ENCODE data around the gene CD300A. TPM values are rescaled to one million over a fixed set of nuclear protein-coding genes. Genes with fewer than 3 reads are reported as not detected.

The CD300A gene
- total RNA-seq, 3 donors from 2014 or later (not counting 1 experiment from before 2014, with no cell fraction given) = 287 to 370 (median 295) TPM

GRCh38 chr17:74430385-74430705 is 36.1 kb upstream of the CD300A start:
- intact Hi-C loops (cut with micrococcal nuclease) = no loop called here
- Histone ChIP-seq H3K27ac (ENCODE audit: low read length) (no peak overlapping the region), H3K36me3 (ENCODE audit: control insufficient read depth, insufficient read depth, low read length) (no peaks in the 10 kb centered on the region), H3K4me1 (ENCODE audit: control insufficient read depth, insufficient read depth, low read length) (peaks cover 26% of the 10 kb centered on the region), H3K9me3 (ENCODE audit: control insufficient read depth, insufficient read depth, low read length) (no peaks in the 10 kb centered on the region), H3K27me3 (ENCODE audit: control insufficient read depth, insufficient read depth, low read length) (peaks cover 30% of the 10 kb centered on the region), H3K4me3 (ENCODE audit: low read length) (no peak overlapping the region)
- H3K4me1 Mint-ChIP-seq = peaks cover 7 to 17% of the 10 kb centered on the region in 2 donors
- no peak for ATAC-seq
- H3K36me3 Mint-ChIP-seq = no peaks in the 10 kb centered on the region
- WGBS (ENCODE audit: insufficient coverage) = 19% methylated on average over 13 of the region's 13 CpGs
- no peak overlapping the region for H3K27ac Mint-ChIP-seq
- H3K27me3 Mint-ChIP-seq (ENCODE audit: low read depth in 2 of 2) = peaks cover 18 to 42% of the 10 kb centered on the region in 2 donors
- peak overlapping the region; percentile 58 for H3K4me3 Mint-ChIP-seq
- DNase-seq = no peak
- TF ChIP-seq CTCF (IDR thresholded peaks at IDR 0.05) = no peak
- no peaks in the 10 kb centered on the region for H3K9me3 Mint-ChIP-seq

GRCh38 chr17:74430706-74431567 is 35.5 kb upstream of the CD300A start:
- DNase-seq (no peak), ATAC-seq (peak; percentile 25 to 52 (median 43))
- Histone ChIP-seq H3K27me3 (ENCODE audit: control insufficient read depth, insufficient read depth, low read length) (peaks cover 30% of the 10 kb centered on the region), H3K27ac (ENCODE audit: low read length) (no peak overlapping the region), H3K36me3 (ENCODE audit: control insufficient read depth, insufficient read depth, low read length) (no peaks in the 10 kb centered on the region), H3K4me1 (ENCODE audit: control insufficient read depth, insufficient read depth, low read length) (peaks cover 26% of the 10 kb centered on the region), H3K4me3 (ENCODE audit: low read length) (no peak overlapping the region), H3K9me3 (ENCODE audit: control insufficient read depth, insufficient read depth, low read length) (no peaks in the 10 kb centered on the region)
- Mint-ChIP-seq H3K27ac (peak overlapping the region in 1 of 2 donors; percentile 56), H3K9me3 (no peaks in the 10 kb centered on the region), H3K4me3 (peak overlapping the region; percentile 79), H3K27me3 (ENCODE audit: low read depth in 2 of 2) (peaks cover 18 to 42% of the 10 kb centered on the region in 2 donors), H3K4me1 (peaks cover 7 to 17% of the 10 kb centered on the region in 2 donors), H3K36me3 (no peaks in the 10 kb centered on the region)
- TF ChIP-seq CTCF (IDR thresholded peaks at IDR 0.05) = no peak
- intact Hi-C loops (cut with micrococcal nuclease) = no loop called here
- 2% methylated on average over 67 of the region's 67 CpGs for WGBS (ENCODE audit: insufficient coverage)

GRCh38 chr17:74431568-74432423 is 34.6 kb upstream of the CD300A start, which contains the start of gene GPRC5C:
Gene GPRC5C, plus strand, starts transcription at chr17:74432088. Its CDS starts 7,689 bp downstream, at chr17:74439777.
- ATAC-seq = peak; percentile 70 to 86 (median 82)
- no peak within 1 kb of the TSS for H3K27ac ChIP-seq (ENCODE audit: low read length)
- TF ChIP-seq CTCF (IDR thresholded peaks at IDR 0.05) = no peak
- Mint-ChIP-seq H3K27ac (peak within 1 kb of the TSS in 1 of 2 donors; percentile 56), H3K9me3 (no peaks in the 10 kb centered on the region), H3K4me1 (peaks cover 7 to 11% of the 10 kb centered on the region in 2 donors), H3K27me3 (ENCODE audit: low read depth in 2 of 2) (peaks cover 18 to 40% of the 10 kb centered on the region in 2 donors), H3K36me3 (no peaks in the 10 kb centered on the region), H3K4me3 (peak within 1 kb of the TSS; percentile 79)
- peak; percentile 48 to 61 for DNase-seq
- no peaks in the 10 kb centered on the region for H3K36me3 ChIP-seq (ENCODE audit: control insufficient read depth, insufficient read depth, low read length)
- H3K4me3 ChIP-seq (ENCODE audit: low read length) = peak within 1 kb of the TSS; percentile 31
- H3K27me3 ChIP-seq (ENCODE audit: control insufficient read depth, insufficient read depth, low read length) = peaks cover 30% of the 10 kb centered on the region
- intact Hi-C loops (cut with micrococcal nuclease) = no loop called here
- H3K4me1 ChIP-seq (ENCODE audit: control insufficient read depth, insufficient read depth, low read length) = peaks cover 26% of the 10 kb centered on the region
- WGBS (ENCODE audit: insufficient coverage) = 1% methylated on average over 81 of the region's 81 CpGs
- no peaks in the 10 kb centered on the region for H3K9me3 ChIP-seq (ENCODE audit: control insufficient read depth, insufficient read depth, low read length)
